ENCODE measurements around the gene PEX1.

DNA sequence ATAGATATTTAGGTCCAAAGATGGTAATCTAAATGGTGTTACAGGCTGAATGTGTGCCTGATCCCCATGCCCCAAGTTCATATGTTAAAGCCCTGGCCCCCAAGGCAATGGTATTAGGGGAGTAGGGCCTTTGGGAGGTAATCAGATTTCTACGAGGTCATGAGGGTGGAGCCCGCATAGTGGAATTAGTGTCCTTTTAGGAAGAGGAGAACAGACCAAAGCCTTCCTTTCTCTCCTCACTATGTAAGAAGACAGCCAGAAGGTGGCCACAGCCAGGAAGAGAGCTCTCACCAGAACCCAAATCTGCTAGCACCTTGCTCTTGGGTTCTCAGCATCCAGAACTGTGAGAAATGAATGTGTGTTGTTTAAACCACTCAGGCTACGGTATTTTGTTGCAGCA, 65.8 kb downstream of the PEX1 start:
- TF ChIP-seq, protein P1, sequence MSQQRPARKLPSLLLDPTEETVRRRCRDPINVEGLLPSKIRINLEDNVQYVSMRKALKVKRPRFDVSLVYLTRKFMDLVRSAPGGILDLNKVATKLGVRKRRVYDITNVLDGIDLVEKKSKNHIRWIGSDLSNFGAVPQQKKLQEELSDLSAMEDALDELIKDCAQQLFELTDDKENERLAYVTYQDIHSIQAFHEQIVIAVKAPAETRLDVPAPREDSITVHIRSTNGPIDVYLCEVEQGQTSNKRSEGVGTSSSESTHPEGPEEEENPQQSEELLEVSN (IDR thresholded peaks at IDR 0.05; ENCODE audit: borderline replicate concordance, low read depth): no peak
- TF ChIP-seq, protein P2, sequence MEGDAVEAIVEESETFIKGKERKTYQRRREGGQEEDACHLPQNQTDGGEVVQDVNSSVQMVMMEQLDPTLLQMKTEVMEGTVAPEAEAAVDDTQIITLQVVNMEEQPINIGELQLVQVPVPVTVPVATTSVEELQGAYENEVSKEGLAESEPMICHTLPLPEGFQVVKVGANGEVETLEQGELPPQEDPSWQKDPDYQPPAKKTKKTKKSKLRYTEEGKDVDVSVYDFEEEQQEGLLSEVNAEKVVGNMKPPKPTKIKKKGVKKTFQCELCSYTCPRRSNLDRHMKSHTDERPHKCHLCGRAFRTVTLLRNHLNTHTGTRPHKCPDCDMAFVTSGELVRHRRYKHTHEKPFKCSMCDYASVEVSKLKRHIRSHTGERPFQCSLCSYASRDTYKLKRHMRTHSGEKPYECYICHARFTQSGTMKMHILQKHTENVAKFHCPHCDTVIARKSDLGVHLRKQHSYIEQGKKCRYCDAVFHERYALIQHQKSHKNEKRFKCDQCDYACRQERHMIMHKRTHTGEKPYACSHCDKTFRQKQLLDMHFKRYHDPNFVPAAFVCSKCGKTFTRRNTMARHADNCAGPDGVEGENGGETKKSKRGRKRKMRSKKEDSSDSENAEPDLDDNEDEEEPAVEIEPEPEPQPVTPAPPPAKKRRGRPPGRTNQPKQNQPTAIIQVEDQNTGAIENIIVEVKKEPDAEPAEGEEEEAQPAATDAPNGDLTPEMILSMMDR (IDR thresholded peaks at IDR 0.05): no peak
- TF ChIP-seq POLR2A (IDR thresholded peaks at IDR 0.05; ENCODE audit: low read length): no peak
- no peak for TF ChIP-seq RCOR1 (IDR thresholded peaks at IDR 0.05; ENCODE audit: low read depth, low read length)
- no peak for TF ChIP-seq CBX8 (IDR thresholded peaks at IDR 0.05)

Data from A549 (cell line).